Loucy (cell line): ENCODE data around the gene SLC4A4.

Experiments used
- H2AFZ ChIP-seq: fragments of 200-600 bp; sonication (generic); 2 replicates; pipeline ENCODE4 v1.6.0; 2016; ENCODE audit warnings: antibody characterized with exemption, mild to moderate bottlenecking, low read length, moderate library complexity
- H3F3A ChIP-seq: fragments of 200-600 bp; 2 replicates; pipeline ENCODE4 v1.6.0; 2016; ENCODE audit warnings: antibody characterized with exemption, low read depth, mild to moderate bottlenecking
- H3K27me3 ChIP-seq: fragments of 200-600 bp; sonication (generic); 2 replicates; pipeline ENCODE4 v1.6.1; 2014; ENCODE audit warnings: low read length, mild to moderate bottlenecking; ENCODE audit not compliant: insufficient read depth, poor library complexity, severe bottlenecking
- H3K36me3 ChIP-seq: fragments of 200-600 bp; sonication (generic); 2 replicates; pipeline ENCODE4 v1.6.1; 2016; ENCODE audit warnings: low read length; ENCODE audit not compliant: insufficient read depth
- H3K4me1 ChIP-seq: fragments of 200-600 bp; sonication (generic); 2 replicates; pipeline ENCODE4 v1.5.1; 2014; ENCODE audit warnings: low read length, mild to moderate bottlenecking; ENCODE audit not compliant: insufficient read depth, poor library complexity, severe bottlenecking
- H3K4me2 ChIP-seq: fragments of 200-600 bp; sonication (generic); 2 replicates; pipeline ENCODE4 v1.6.0; 2014; ENCODE audit warnings: antibody characterized with exemption, low read length, low read depth, mild to moderate bottlenecking; ENCODE audit not compliant: poor library complexity, severe bottlenecking
- H3K4me3 ChIP-seq: fragments of 200-600 bp; sonication (generic); 2 replicates; pipeline ENCODE4 v1.5.1; 2014; ENCODE audit warnings: low read length, mild to moderate bottlenecking, mixed read lengths; ENCODE audit not compliant: poor library complexity, severe bottlenecking
- H3K79me2 ChIP-seq: fragments of 200-600 bp; sonication (generic); 2 replicates; pipeline ENCODE4 v1.6.1; 2014; ENCODE audit warnings: low read length; ENCODE audit not compliant: insufficient read depth
- H3K9ac ChIP-seq: fragments of 200-600 bp; sonication (generic); 2 replicates; pipeline ENCODE4 v1.6.0; 2014; ENCODE audit warnings: mild to moderate bottlenecking, low read depth, low read length, moderate library complexity; ENCODE audit not compliant: poor library complexity, severe bottlenecking
- H3K9me2 ChIP-seq: fragments of 200-600 bp; sonication (generic); replicated peaks from 2 replicates; pipeline ENCODE4 v1.6.1; 2016; ENCODE audit warnings: low read depth, low read length, mixed read lengths
- H3K9me3 ChIP-seq: fragments of 200-600 bp; sonication (generic); 2 replicates; pipeline ENCODE4 v1.6.1; 2014; ENCODE audit warnings: mild to moderate bottlenecking, antibody characterized with exemption, low read length, low read depth; ENCODE audit not compliant: insufficient read depth
- H4K20me1 ChIP-seq: fragments of 200-600 bp; sonication (generic); 2 replicates; pipeline ENCODE4 v1.6.0; 2014; ENCODE audit warnings: antibody characterized with exemption, low read length, mild to moderate bottlenecking; ENCODE audit not compliant: insufficient read depth, poor library complexity, severe bottlenecking
- CTCF ChIP-seq: fragments of 200-600 bp; sonication (generic); conservative IDR thresholded peaks from 2 replicates; pipeline ENCODE4 v1.5.1; 2014; ENCODE audit warnings: mild to moderate bottlenecking, antibody characterized with exemption, low read length
- EZH2phosphoT487 ChIP-seq: fragments of 200-600 bp; IDR thresholded peaks from 2 replicates; pipeline ENCODE4 v1.6.1; 2018; ENCODE audit warnings: antibody characterized with exemption, mild to moderate bottlenecking, moderate library complexity, borderline replicate concordance

SLC4A4 gene

GRCh38 chr4:71440612-71441011, 101.8 kb downstream of the SLC4A4 start:
- Histone ChIP-seq H3K4me3 (no peak overlapping the region), H3K4me2 (no peak overlapping the region), H3K27me3 (no peaks in the 10 kb centered on the region), H3K36me3 (no peaks in the 10 kb centered on the region), H3K9me3 (no peaks in the 10 kb centered on the region), H3K79me2 (no peaks in the 10 kb centered on the region), H3K4me1 (peaks cover 30% of the 10 kb centered on the region), H3K9me2 (no peaks in the 10 kb centered on the region), H4K20me1 (no peaks in the 10 kb centered on the region), H3K9ac (no peak overlapping the region), H2AFZ (no peak overlapping the region), H3F3A (no peaks in the 10 kb centered on the region)
- TF ChIP-seq EZH2phosphoT487 (no peak), CTCF (no peak)

- no peaks in the 10 kb centered on the region for H3K36me3 ChIP-seq
- H3K79me2 ChIP-seq: no peaks in the 10 kb centered on the region
- no peaks in the 10 kb centered on the region for H3F3A ChIP-seq
- no peaks in the 10 kb centered on the region for H3K9me2 ChIP-seq
- no peak overlapping the region for H3K4me2 ChIP-seq
- H3K4me3 ChIP-seq: no peak overlapping the region
- TF ChIP-seq CTCF: no peak
- H4K20me1 ChIP-seq: peaks cover 4% of the 10 kb centered on the region
- no peak overlapping the region for H3K9ac ChIP-seq
- no peaks in the 10 kb centered on the region for H3K9me3 ChIP-seq
- no peaks in the 10 kb centered on the region for H3K27me3 ChIP-seq
- no peak overlapping the region for H2AFZ ChIP-seq
- H3K4me1 ChIP-seq: peaks cover 38% of the 10 kb centered on the region
Observed at GRCh38 chr4:71441186-71442169, 102.7 kb downstream of the SLC4A4 start.

GRCh38 chr4:71442336-71442735, 103.5 kb downstream of the SLC4A4 start:
- TF ChIP-seq CTCF (no peak), EZH2phosphoT487 (no peak)
- no peak overlapping the region for H3K4me2 ChIP-seq
- H3K4me3 ChIP-seq: no peak overlapping the region
- no peaks in the 10 kb centered on the region for H3K79me2 ChIP-seq
- peaks cover 4% of the 10 kb centered on the region for H4K20me1 ChIP-seq
- peaks cover 46% of the 10 kb centered on the region for H3K4me1 ChIP-seq
- no peaks in the 10 kb centered on the region for H3K9me3 ChIP-seq
- H3K27me3 ChIP-seq: no peaks in the 10 kb centered on the region
- no peak overlapping the region for H2AFZ ChIP-seq
- H3K9ac ChIP-seq: no peak overlapping the region
- H3K36me3 ChIP-seq: no peaks in the 10 kb centered on the region
- no peaks in the 10 kb centered on the region for H3K9me2 ChIP-seq
- H3F3A ChIP-seq: no peaks in the 10 kb centered on the region
